Activated CD4-positive, alpha-beta T cell treated with anti-CD3 and anti-CD28 coated beads for 36 hours (primary cell): ENCODE measurements around the gene APP. TPM values are rescaled to one million over a fixed set of nuclear protein-coding genes. Genes with fewer than 3 reads are reported as not detected.
"Not testable (repeated sequence)": the region's sequence is repeated elsewhere in the genome, so short reads cannot be mapped to it uniquely, and the experiment has no call there.

Experiments used
- ATAC-seq: fragments of 200-7000 bp; cut with Tn5 transposase; one replicate; pipeline ENCODE4 v1.10.0; 2021; ENCODE audit warnings: mild to moderate bottlenecking, moderate library complexity
- CTCF ChIA-PET: fragments of 350-600 bp; sonication (Branson Sonifier 250); formaldehyde crosslinking; loops from one replicate; lab custom pipeline; 2021; ENCODE audit warnings: antibody characterized with exemption; lab: Charles Lee
- POLR2A ChIA-PET: fragments of 350-600 bp; sonication (Branson Sonifier 250); formaldehyde crosslinking; loops from one replicate; lab custom pipeline; 2021; ENCODE audit warnings: antibody characterized with exemption, inconsistent platforms; lab: Charles Lee
- DNase-seq: peaks from one replicate; pipeline ENCODE4 v3.0.0-alpha.2; 2020
- H3K27ac Mint-ChIP-seq: one replicate; pipeline ENCODE4 v1.8.0; 2021; ENCODE audit warnings: mixed read lengths
- H3K27me3 Mint-ChIP-seq: one replicate; pipeline ENCODE4 v1.8.0; 2021; ENCODE audit warnings: mixed read lengths
- H3K36me3 Mint-ChIP-seq: one replicate; pipeline ENCODE4 v1.8.0; 2021; ENCODE audit warnings: low read depth, mixed read lengths
- H3K4me1 Mint-ChIP-seq: one replicate; pipeline ENCODE4 v1.8.0; 2021; ENCODE audit warnings: mixed read lengths
- H3K4me3 Mint-ChIP-seq: one replicate; pipeline ENCODE4 v1.8.0; 2021; ENCODE audit warnings: mild to moderate bottlenecking, moderate library complexity, mixed read lengths
- H3K9me3 Mint-ChIP-seq: one replicate; pipeline ENCODE4 v1.8.0; 2021; ENCODE audit warnings: low read depth, mixed read lengths
- intact Hi-C, 2 experiments: fragments of 100-400 bp; cut with DNase I in 1 of 2; cut with micrococcal nuclease in 1 of 2; formaldehyde crosslinking; loops; one replicate each; pipeline versions ENCODE4 v1.14.2 to v1.15.1; 2022 to 2024; cut with DNase I, micrococcal nuclease
- total RNA-seq, 2 experiments: library from RNA; stranded (reverse); gene quantifications; one replicate each; pipeline ENCODE4 v1.2.3, GENCODE V29; 2021

APP gene
- total RNA-seq, 2 experiments from 2014 or later, result 59.8 to 71.1 TPM

GRCh38 chr21:25936776-25937175, 233.8 kb downstream of the APP start:
- H3K27ac Mint-ChIP-seq, result no peak overlapping the region
- no peak for ATAC-seq
- H3K36me3 Mint-ChIP-seq, result no peaks in the 10 kb centered on the region

GRCh38 chr21:25934771-25935224, 235.8 kb downstream of the APP start:
- no peaks in the 10 kb centered on the region for H3K36me3 Mint-ChIP-seq
- DNase-seq, result peak; percentile 53

More at GRCh38 chr21:25936776-25937175, 233.8 kb downstream of the APP start:
- Mint-ChIP-seq H3K27me3 (no peaks in the 10 kb centered on the region), H3K4me3 (no peak overlapping the region), H3K4me1 (peaks cover 7% of the 10 kb centered on the region), H3K9me3 (no peaks in the 10 kb centered on the region)
- no peak for DNase-seq
- intact Hi-C loops, result no loop called here
- ChIA-PET POLR2A (no interaction called here), CTCF (no interaction called here)

DNA sequence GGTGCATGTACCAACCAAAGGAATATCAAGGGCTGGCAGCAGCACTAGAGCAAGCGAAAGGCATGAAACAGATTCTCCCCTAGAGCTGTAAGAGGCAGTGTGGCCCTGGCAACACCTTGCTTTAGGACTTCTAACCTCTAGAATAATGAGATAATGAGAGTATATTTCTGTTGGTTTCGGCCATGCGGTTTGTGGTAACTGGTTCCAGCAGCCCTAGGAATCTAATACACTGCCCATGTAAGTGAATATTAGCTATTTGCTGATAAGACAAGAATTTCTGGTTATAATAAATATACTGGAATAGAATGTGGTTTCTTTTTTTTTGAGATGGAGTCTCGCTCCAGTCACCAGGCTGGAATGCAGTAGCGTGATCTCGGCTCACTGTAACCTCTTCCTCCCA, 236.4 kb downstream of the APP start:
- Mint-ChIP-seq H3K4me3 (no peak overlapping the region), H3K4me1 (peaks cover 7% of the 10 kb centered on the region), H3K27ac (no peak overlapping the region), H3K27me3 (no peaks in the 10 kb centered on the region), H3K9me3 (no peaks in the 10 kb centered on the region), H3K36me3 (no peaks in the 10 kb centered on the region)
- intact Hi-C loops, result no loop called here
- CTCF ChIA-PET, result no interaction called here
- POLR2A ChIA-PET, result no interaction called here
- ATAC-seq (no peak), DNase-seq (no peak)

More at GRCh38 chr21:25934771-25935224, 235.8 kb downstream of the APP start:
- Mint-ChIP-seq H3K27ac (peak overlapping the region; percentile 55), H3K4me3 (no peak overlapping the region), H3K4me1 (peaks cover 7% of the 10 kb centered on the region), H3K27me3 (no peaks in the 10 kb centered on the region), H3K9me3 (no peaks in the 10 kb centered on the region)
- CTCF ChIA-PET, result interaction anchor here (1.2 kb wide), 1 partner anchor 9 kb away, joined by 3 read pairs; no protein-coding TSS in a partner anchor
- intact Hi-C loops, result no loop called here
- POLR2A ChIA-PET, result no interaction called here
- ATAC-seq, result peak; percentile 93

GRCh38 chr21:25931765-25932164, 238.8 kb downstream of the APP start:
- no peaks in the 10 kb centered on the region for H3K9me3 Mint-ChIP-seq
- DNase-seq, result no peak
- H3K36me3 Mint-ChIP-seq, result no peaks in the 10 kb centered on the region
- intact Hi-C loops, result no loop called here
- ATAC-seq, result no peak
- CTCF ChIA-PET, result no interaction called here
- H3K27ac Mint-ChIP-seq, result no peak overlapping the region
- peaks cover 7% of the 10 kb centered on the region for H3K4me1 Mint-ChIP-seq
- POLR2A ChIA-PET, result no interaction called here
- H3K27me3 Mint-ChIP-seq, result no peaks in the 10 kb centered on the region
- no peak overlapping the region for H3K4me3 Mint-ChIP-seq

DNA sequence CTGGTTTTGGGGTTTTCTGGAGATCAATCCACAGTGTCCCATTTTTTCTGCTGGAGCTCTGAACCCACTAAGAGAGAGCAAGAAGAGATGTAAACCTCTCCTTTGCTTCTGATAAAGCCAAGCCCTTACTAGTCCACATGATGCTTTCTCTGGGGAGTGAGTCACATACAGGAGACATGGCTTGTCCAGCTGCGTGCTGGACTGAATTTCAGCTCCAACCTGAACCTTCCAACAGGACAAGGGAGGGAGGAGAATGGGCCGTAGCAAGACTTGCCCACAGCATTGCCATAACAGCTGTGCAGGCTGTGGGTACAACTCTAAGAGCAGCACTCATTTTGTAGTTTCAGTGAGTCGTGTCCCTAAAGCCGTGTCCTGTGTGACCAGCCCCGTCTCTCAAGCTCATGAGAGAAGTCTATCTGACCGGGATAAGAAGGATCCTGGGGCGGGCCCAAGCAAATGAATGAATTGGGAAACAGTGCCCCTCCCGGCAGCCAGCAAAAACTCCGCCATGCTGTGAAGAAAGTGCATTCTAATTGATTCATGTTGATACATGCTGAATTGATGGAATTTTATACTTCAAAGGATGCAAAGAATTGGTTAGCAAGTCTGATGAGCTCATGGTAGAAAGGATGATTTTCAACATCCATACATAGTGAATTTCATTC, 240.6 kb downstream of the APP start:
- intact Hi-C loops, result no loop called here
- no peak overlapping the region for H3K4me3 Mint-ChIP-seq
- H3K27ac Mint-ChIP-seq, result no peak overlapping the region
- ATAC-seq (no peak), DNase-seq (no peak)
- no peaks in the 10 kb centered on the region for H3K27me3 Mint-ChIP-seq
- CTCF ChIA-PET, result interaction anchor here (0.7 to 1.2 kb wide), 2 partner anchors 34 to 261 kb away, joined by 3 read pairs; no protein-coding TSS in a partner anchor
- POLR2A ChIA-PET, result no interaction called here
- H3K36me3 Mint-ChIP-seq, result peaks cover 14% of the 10 kb centered on the region
- peaks cover 4% of the 10 kb centered on the region for H3K4me1 Mint-ChIP-seq
- no peaks in the 10 kb centered on the region for H3K9me3 Mint-ChIP-seq

DNA sequence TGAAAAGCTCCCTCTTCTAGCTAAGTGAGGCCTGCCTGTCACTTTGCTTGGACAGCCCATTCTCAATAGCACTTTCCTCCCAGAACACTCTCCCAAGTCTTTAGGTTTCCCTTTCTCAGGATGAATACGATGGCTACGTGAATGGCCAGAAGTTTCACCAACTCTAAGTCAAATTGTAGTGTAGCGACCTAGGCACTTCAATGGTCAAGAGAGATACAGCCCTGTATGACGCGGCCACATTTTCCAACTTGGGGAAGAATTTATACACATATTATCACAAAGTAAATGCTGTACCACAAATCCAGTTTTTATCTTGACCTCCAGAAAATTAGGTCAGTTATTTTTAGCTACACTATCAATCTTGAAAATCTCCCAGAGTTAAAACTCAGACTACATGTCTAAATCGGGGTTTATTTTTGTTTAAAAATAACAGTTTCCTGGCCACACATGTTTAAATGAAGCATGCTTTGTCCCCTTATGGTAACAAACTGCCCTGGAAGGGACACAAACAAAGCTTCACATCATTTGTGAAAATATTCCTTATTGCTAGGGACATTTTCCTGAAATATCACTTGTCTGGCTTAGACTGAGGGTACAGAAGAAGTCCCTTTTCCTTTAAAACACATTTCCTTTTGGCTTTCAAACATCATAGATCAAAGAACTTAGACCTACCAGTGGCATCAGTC, 243.2 kb downstream of the APP start:
- H3K4me1 Mint-ChIP-seq, result no peaks in the 10 kb centered on the region
- CTCF ChIA-PET, result interaction anchor here (0.8 kb wide), 1 partner anchor 12 kb away, joined by 3 read pairs; no protein-coding TSS in a partner anchor
- peaks cover 16% of the 10 kb centered on the region for H3K36me3 Mint-ChIP-seq
- intact Hi-C loops, result no loop called here
- no peaks in the 10 kb centered on the region for H3K9me3 Mint-ChIP-seq
- no peak for ATAC-seq
- DNase-seq, result no peak
- H3K27me3 Mint-ChIP-seq, result no peaks in the 10 kb centered on the region
- no peak overlapping the region for H3K27ac Mint-ChIP-seq
- POLR2A ChIA-PET, result no interaction called here
- H3K4me3 Mint-ChIP-seq, result no peak overlapping the region

- DNase-seq, result no peak
- no peak overlapping the region for H3K27ac Mint-ChIP-seq
- peaks cover 16% of the 10 kb centered on the region for H3K36me3 Mint-ChIP-seq
- ChIA-PET POLR2A (no interaction called here), CTCF (no interaction called here)
- ATAC-seq, result no peak
- no peaks in the 10 kb centered on the region for H3K27me3 Mint-ChIP-seq
- intact Hi-C loops, result no loop called here
- no peaks in the 10 kb centered on the region for H3K9me3 Mint-ChIP-seq
- H3K4me1 Mint-ChIP-seq, result no peaks in the 10 kb centered on the region
- H3K4me3 Mint-ChIP-seq, result no peak overlapping the region
These were observed 244.6 kb downstream of the APP start for GRCh38 chr21:25925936-25926335.

GRCh38 chr21:25925064-25925800, 245.3 kb downstream of the APP start:
- ChIA-PET CTCF (no interaction called here), POLR2A (no interaction called here)
- intact Hi-C loops, result no loop called here
- Mint-ChIP-seq H3K4me1 (no peaks in the 10 kb centered on the region), H3K4me3 (no peak overlapping the region), H3K27ac (no peak overlapping the region), H3K27me3 (no peaks in the 10 kb centered on the region), H3K36me3 (peaks cover 16% of the 10 kb centered on the region), H3K9me3 (no peaks in the 10 kb centered on the region)
- DNase-seq, result no peak
- ATAC-seq, result no peak

GRCh38 chr21:25918152-25918551, 252.4 kb downstream of the APP start:
- H3K36me3 Mint-ChIP-seq, intact Hi-C loops, ATAC-seq, H3K9me3 Mint-ChIP-seq, H3K4me3 Mint-ChIP-seq, POLR2A ChIA-PET, DNase-seq, H3K27me3 Mint-ChIP-seq, H3K27ac Mint-ChIP-seq, CTCF ChIA-PET, H3K4me1 Mint-ChIP-seq: not testable (repeated sequence)

DNA sequence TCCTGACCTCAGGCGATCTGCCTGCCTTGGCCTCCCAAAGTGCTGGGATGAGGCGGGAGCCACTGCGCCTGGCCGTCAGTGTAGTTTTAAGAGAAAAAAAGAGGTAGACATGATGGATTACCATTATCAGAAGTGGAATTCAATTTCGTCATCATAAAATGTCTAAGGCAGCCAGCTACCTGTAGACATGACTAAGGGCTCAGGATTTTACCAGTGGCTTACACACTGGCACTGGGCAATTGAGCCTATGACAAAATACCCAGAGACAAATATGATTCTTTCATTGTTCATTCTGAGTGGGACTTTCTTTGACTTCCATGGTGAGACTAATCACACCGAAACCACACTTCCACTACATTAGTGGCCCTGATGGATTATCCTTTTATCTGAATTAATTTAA, 254.3 kb downstream of the APP start:
- Mint-ChIP-seq H3K4me1 (no peaks in the 10 kb centered on the region), H3K36me3 (peaks cover 5% of the 10 kb centered on the region), H3K27ac (no peak overlapping the region), H3K9me3 (peaks cover 2% of the 10 kb centered on the region), H3K27me3 (no peaks in the 10 kb centered on the region), H3K4me3 (no peak overlapping the region)
- ChIA-PET POLR2A (no interaction called here), CTCF (no interaction called here)
- DNase-seq (no peak), ATAC-seq (no peak)
- intact Hi-C loops, result no loop called here

GRCh38 chr21:25913479-25913878, 257.1 kb downstream of the APP start:
- Mint-ChIP-seq H3K4me1 (no peaks in the 10 kb centered on the region), H3K36me3 (peaks cover 5% of the 10 kb centered on the region), H3K27me3 (no peaks in the 10 kb centered on the region), H3K9me3 (peaks cover 2% of the 10 kb centered on the region), H3K4me3 (no peak overlapping the region), H3K27ac (no peak overlapping the region)
- ChIA-PET POLR2A (no interaction called here), CTCF (interaction anchor here (0.9 kb wide), 1 partner anchor 26 kb away, joined by 3 read pairs; no protein-coding TSS in a partner anchor)
- intact Hi-C loops, result no loop called here
- no peak for DNase-seq
- ATAC-seq, result no peak
